DND-41 (cell line): ENCODE results near the gene CCDC92.

Source experiments
- ATAC-seq: fragments of 200-7000 bp; cut with Tn5 transposase; 3 replicates; pipeline ENCODE4 v1.9.1; 2021; ENCODE audit warnings: low read depth; ENCODE audit not compliant: insufficient read depth
- DNase-seq: peaks from one replicate; pipeline ENCODE4 v3.0.0-alpha.2; 2020
- H2AFZ ChIP-seq: 2 replicates; pipeline ENCODE4 v1.6.0; 2012; ENCODE audit warnings: low read depth, low read length
- H3K27ac ChIP-seq: 2 replicates; pipeline ENCODE4 v1.5.1; 2012; ENCODE audit warnings: low read length, inconsistent platforms
- H3K27me3 ChIP-seq: fragments of 200-600 bp; sonication (generic); 2 replicates; pipeline ENCODE4 v1.6.0; 2012; ENCODE audit warnings: low read length, mild to moderate bottlenecking, inconsistent platforms; ENCODE audit not compliant: insufficient read depth, poor library complexity
- H3K36me3 ChIP-seq: 2 replicates; pipeline ENCODE4 v1.5.1; 2012; ENCODE audit warnings: low read length, inconsistent platforms; ENCODE audit not compliant: insufficient read depth
- H3K4me1 ChIP-seq: 2 replicates; pipeline ENCODE4 v1.5.1; 2012; ENCODE audit warnings: mild to moderate bottlenecking, low read length; ENCODE audit not compliant: insufficient read depth
- H3K4me2 ChIP-seq: 2 replicates; pipeline ENCODE4 v1.6.0; 2012; ENCODE audit warnings: mild to moderate bottlenecking, moderate library complexity, low read length, inconsistent platforms; ENCODE audit not compliant: insufficient read depth
- H3K4me3 ChIP-seq, 2 experiments: fragments of 200-600 bp in 1 of 2; shearing (Covaris generic) in 1 of 2; 2 replicates each; pipeline ENCODE4 v1.5.1; 2012 to 2016; ENCODE audit warnings: inconsistent platforms in 2 of 2, low read length in 2 of 2, mild to moderate bottlenecking in 2 of 2, low read depth in 1 of 2, moderate library complexity in 1 of 2
- H3K79me2 ChIP-seq: 2 replicates; pipeline ENCODE4 v1.6.0; 2012; ENCODE audit warnings: low read length, inconsistent platforms; ENCODE audit not compliant: insufficient read depth
- H3K9ac ChIP-seq: 2 replicates; pipeline ENCODE4 v1.6.0; 2012; ENCODE audit warnings: low read depth, mild to moderate bottlenecking, inconsistent platforms, low read length, moderate library complexity
- H3K9me3 ChIP-seq: 2 replicates; pipeline ENCODE4 v1.5.1; 2012; ENCODE audit warnings: low read length, moderate library complexity, mild to moderate bottlenecking, inconsistent platforms; ENCODE audit not compliant: insufficient read depth, severe bottlenecking
- H4K20me1 ChIP-seq: 2 replicates; pipeline ENCODE4 v1.6.0; 2012; ENCODE audit warnings: low read length; ENCODE audit not compliant: insufficient read depth
- EZH2 ChIP-seq: IDR thresholded peaks from 3 replicates; pipeline ENCODE4 v1.6.1; 2012; ENCODE audit warnings: borderline replicate concordance, low read depth, mild to moderate bottlenecking, moderate library complexity, low read length, inconsistent platforms; ENCODE audit not compliant: severe bottlenecking
- TF ChIP-seq, protein P1 (sequence below): IDR thresholded peaks from 2 replicates; pipeline ENCODE4 v1.5.1; 2012; ENCODE audit warnings: borderline replicate concordance, low read length, moderate library complexity, mild to moderate bottlenecking; ENCODE audit not compliant: poor library complexity, severe bottlenecking; ENCODE audit errors: extremely low read depth

Gene CCDC92

DNA sequence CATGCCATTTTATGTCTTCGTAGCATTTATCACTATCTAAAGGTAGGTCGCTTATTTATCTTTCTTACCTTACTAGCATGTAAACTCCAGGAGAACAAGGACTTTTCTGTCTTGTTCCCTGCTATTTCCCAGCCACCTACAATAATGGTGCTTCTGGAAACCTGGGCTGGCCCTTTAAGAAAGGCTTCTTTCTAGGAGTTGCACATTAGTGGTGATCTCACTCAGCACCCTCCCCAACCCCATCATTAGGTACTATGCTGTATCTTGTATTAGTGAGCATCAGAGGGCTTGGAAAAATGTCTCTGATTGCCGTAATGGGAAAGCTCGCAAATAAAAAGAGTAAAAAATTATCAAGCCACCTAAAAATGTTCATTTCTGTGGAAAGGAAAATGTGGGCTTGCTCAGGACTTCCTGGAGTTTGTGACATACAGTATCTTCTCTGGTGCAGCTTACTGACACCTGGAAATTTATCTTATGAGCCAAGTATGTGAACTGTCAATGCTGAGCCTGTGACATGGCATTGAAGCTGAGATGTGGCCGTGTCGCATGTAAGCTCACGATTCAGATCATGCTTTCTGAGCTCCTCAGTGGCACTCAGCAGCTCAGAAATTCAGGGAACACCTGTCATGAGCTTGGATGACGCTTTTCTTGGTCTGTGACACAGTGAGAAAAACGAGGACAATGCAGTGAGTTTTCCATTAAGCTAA lies 12.4 kb downstream of the CCDC92 start:
- no peaks in the 10 kb centered on the region for H3K27me3 ChIP-seq
- TF ChIP-seq EZH2 = no peak
- TF ChIP-seq, protein P1, sequence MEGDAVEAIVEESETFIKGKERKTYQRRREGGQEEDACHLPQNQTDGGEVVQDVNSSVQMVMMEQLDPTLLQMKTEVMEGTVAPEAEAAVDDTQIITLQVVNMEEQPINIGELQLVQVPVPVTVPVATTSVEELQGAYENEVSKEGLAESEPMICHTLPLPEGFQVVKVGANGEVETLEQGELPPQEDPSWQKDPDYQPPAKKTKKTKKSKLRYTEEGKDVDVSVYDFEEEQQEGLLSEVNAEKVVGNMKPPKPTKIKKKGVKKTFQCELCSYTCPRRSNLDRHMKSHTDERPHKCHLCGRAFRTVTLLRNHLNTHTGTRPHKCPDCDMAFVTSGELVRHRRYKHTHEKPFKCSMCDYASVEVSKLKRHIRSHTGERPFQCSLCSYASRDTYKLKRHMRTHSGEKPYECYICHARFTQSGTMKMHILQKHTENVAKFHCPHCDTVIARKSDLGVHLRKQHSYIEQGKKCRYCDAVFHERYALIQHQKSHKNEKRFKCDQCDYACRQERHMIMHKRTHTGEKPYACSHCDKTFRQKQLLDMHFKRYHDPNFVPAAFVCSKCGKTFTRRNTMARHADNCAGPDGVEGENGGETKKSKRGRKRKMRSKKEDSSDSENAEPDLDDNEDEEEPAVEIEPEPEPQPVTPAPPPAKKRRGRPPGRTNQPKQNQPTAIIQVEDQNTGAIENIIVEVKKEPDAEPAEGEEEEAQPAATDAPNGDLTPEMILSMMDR = no peak
- peaks cover 4% of the 10 kb centered on the region; the same call in 1 of the 2 replicates for H4K20me1 ChIP-seq

GRCh38 chr12:123958876-123959275 lies 13.8 kb downstream of the CCDC92 start:
- TF ChIP-seq, protein P1 = no peak
- no peak for TF ChIP-seq EZH2
- DNase-seq = no peak
- ATAC-seq = no peak
- Histone ChIP-seq H3K9ac (no peak overlapping the region), H2AFZ (no peak overlapping the region), H3K4me3 (no peak overlapping the region), H3K4me2 (no peak overlapping the region), H3K9me3 (no peaks in the 10 kb centered on the region), H3K4me1 (no peaks in the 10 kb centered on the region), H3K27me3 (no peaks in the 10 kb centered on the region), H3K27ac (no peak overlapping the region), H4K20me1 (peaks cover 4% of the 10 kb centered on the region; the same call in 1 of the 2 replicates), H3K79me2 (no peaks in the 10 kb centered on the region), H3K36me3 (no peaks in the 10 kb centered on the region)

More for the DNA sequence above, 12.4 kb downstream of the CCDC92 start:
- no peaks in the 10 kb centered on the region for H3K36me3 ChIP-seq
- H2AFZ ChIP-seq = no peak overlapping the region
- H3K79me2 ChIP-seq = no peaks in the 10 kb centered on the region
- no peak overlapping the region for H3K9ac ChIP-seq
- no peaks in the 10 kb centered on the region for H3K4me1 ChIP-seq
- DNase-seq = no peak
- H3K9me3 ChIP-seq = no peaks in the 10 kb centered on the region
- H3K27ac ChIP-seq = no peak overlapping the region
- H3K4me3 ChIP-seq = no peak overlapping the region
- no peak for ATAC-seq
- no peak overlapping the region for H3K4me2 ChIP-seq

DNA sequence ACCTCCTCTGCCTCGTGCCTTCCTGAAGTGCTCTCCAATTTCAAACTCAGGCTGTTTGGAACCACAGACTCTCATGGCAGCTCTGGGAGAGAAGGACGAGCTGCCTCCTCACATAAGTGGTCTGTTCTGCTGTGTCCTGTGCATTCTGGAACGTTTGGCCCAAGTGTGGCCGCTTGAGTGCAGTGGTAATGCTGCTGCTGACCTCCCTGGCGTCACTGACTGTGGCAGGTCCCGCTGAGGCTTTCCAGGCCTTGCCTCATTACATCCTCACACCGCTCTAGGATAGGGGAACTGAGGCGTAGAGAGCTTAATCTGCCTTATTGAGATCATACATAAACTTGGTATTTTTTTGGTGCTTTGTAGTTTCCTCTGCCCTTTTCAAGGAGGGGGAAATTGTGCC lies 14.2 kb downstream of the CCDC92 start:
- no peaks in the 10 kb centered on the region for H3K79me2 ChIP-seq
- DNase-seq (no peak), ATAC-seq (no peak)
- H4K20me1 ChIP-seq = peaks cover 4% of the 10 kb centered on the region; the same call in 1 of the 2 replicates
- TF ChIP-seq EZH2 = no peak
- TF ChIP-seq, protein P1 = no peak
- H3K9ac ChIP-seq = no peak overlapping the region
- no peak overlapping the region for H2AFZ ChIP-seq
- H3K27me3 ChIP-seq = no peaks in the 10 kb centered on the region
- no peaks in the 10 kb centered on the region for H3K9me3 ChIP-seq
- no peak overlapping the region for H3K27ac ChIP-seq
- no peak overlapping the region for H3K4me3 ChIP-seq
- no peak overlapping the region for H3K4me2 ChIP-seq
- no peaks in the 10 kb centered on the region for H3K4me1 ChIP-seq
- H3K36me3 ChIP-seq = no peaks in the 10 kb centered on the region
